Measurements from ENCODE around the gene PHF21B. TPM values are rescaled to one million over a fixed set of nuclear protein-coding genes. Genes with fewer than 3 reads are reported as not detected.
"Not testable (repeated sequence)": the region's sequence is repeated elsewhere in the genome, so short reads cannot be mapped to it uniquely, and the experiment has no call there.

Gene PHF21B
- polyA plus RNA-seq, 1 experiment: 0.01 TPM

- H3K36me3 ChIP-seq (ENCODE audit: control insufficient read depth, insufficient read depth, low read length): no peaks in the 10 kb centered on the region
- H3K27me3 ChIP-seq (ENCODE audit: control insufficient read depth, insufficient read depth, low read length): peaks cover 24% of the 10 kb centered on the region
- no peak overlapping the region for H3K4me3 ChIP-seq (ENCODE audit: low read depth, low read length)
- CTCF ChIA-PET: no interaction called here
- POLR2A ChIA-PET: no interaction called here
- TF ChIP-seq CTCF (IDR thresholded peaks at IDR 0.05; ENCODE audit: insufficient read depth, low read depth, low read length): no peak
- DNase-seq (ENCODE audit: low read depth): no peak
Measured at GRCh38 chr22:45053094-45053493, 43.3 kb upstream of the PHF21B start.

GRCh38 chr22:45052665-45053064, 42.9 kb upstream of the PHF21B start:
- POLR2A ChIA-PET; H3K4me3 ChIP-seq (ENCODE audit: low read depth, low read length); CTCF ChIA-PET; DNase-seq (ENCODE audit: low read depth); H3K36me3 ChIP-seq (ENCODE audit: control insufficient read depth, insufficient read depth, low read length): not testable (repeated sequence)
- peaks cover 24% of the 10 kb centered on the region for H3K27me3 ChIP-seq (ENCODE audit: control insufficient read depth, insufficient read depth, low read length)

GRCh38 chr22:45051946-45052345, 42.1 kb upstream of the PHF21B start:
- CTCF ChIA-PET: no interaction called here
- DNase-seq (ENCODE audit: low read depth): no peak
- no peak for TF ChIP-seq CTCF (IDR thresholded peaks at IDR 0.05; ENCODE audit: insufficient read depth, low read depth, low read length)
- Histone ChIP-seq H3K36me3 (ENCODE audit: control insufficient read depth, insufficient read depth, low read length) (no peaks in the 10 kb centered on the region), H3K4me3 (ENCODE audit: low read depth, low read length) (no peak overlapping the region), H3K27me3 (ENCODE audit: control insufficient read depth, insufficient read depth, low read length) (peaks cover 26% of the 10 kb centered on the region)
- POLR2A ChIA-PET: no interaction called here

- peaks cover 24% of the 10 kb centered on the region for H3K27me3 ChIP-seq (ENCODE audit: control insufficient read depth, insufficient read depth, low read length)
- no peak for TF ChIP-seq CTCF (IDR thresholded peaks at IDR 0.05; ENCODE audit: insufficient read depth, low read depth, low read length)
- no peak overlapping the region for H3K4me3 ChIP-seq (ENCODE audit: low read depth, low read length)
- CTCF ChIA-PET: no interaction called here
- no peak for DNase-seq (ENCODE audit: low read depth)
- POLR2A ChIA-PET: no interaction called here
- no peaks in the 10 kb centered on the region for H3K36me3 ChIP-seq (ENCODE audit: control insufficient read depth, insufficient read depth, low read length)
Measured at GRCh38 chr22:45051419-45051818, 41.6 kb upstream of the PHF21B start.

GRCh38 chr22:45047260-45047659, 37.5 kb upstream of the PHF21B start:
- H3K27me3 ChIP-seq (ENCODE audit: control insufficient read depth, insufficient read depth, low read length): peaks cover 26% of the 10 kb centered on the region
- ChIA-PET POLR2A (no interaction called here), CTCF (no interaction called here)
- no peak for DNase-seq (ENCODE audit: low read depth)
- no peaks in the 10 kb centered on the region for H3K36me3 ChIP-seq (ENCODE audit: control insufficient read depth, insufficient read depth, low read length)
- TF ChIP-seq CTCF (IDR thresholded peaks at IDR 0.05; ENCODE audit: insufficient read depth, low read depth, low read length): no peak
- H3K4me3 ChIP-seq (ENCODE audit: low read depth, low read length): no peak overlapping the region

- ChIA-PET POLR2A (no interaction called here), CTCF (no interaction called here)
- DNase-seq (ENCODE audit: low read depth): no peak
- no peak overlapping the region for H3K4me3 ChIP-seq (ENCODE audit: low read depth, low read length)
- no peaks in the 10 kb centered on the region for H3K36me3 ChIP-seq (ENCODE audit: control insufficient read depth, insufficient read depth, low read length)
- peaks cover 21% of the 10 kb centered on the region for H3K27me3 ChIP-seq (ENCODE audit: control insufficient read depth, insufficient read depth, low read length)
- TF ChIP-seq CTCF (IDR thresholded peaks at IDR 0.05; ENCODE audit: insufficient read depth, low read depth, low read length): no peak
Measured at GRCh38 chr22:45045208-45045607, 35.4 kb upstream of the PHF21B start.

Measured in BJ (cell line).